ENCODE measurements around the gene PTPRD. TPM values are rescaled to one million over a fixed set of nuclear protein-coding genes. Genes with fewer than 3 reads are reported as not detected.

Gene PTPRD
- total RNA-seq, 1 donor = 26.3 TPM

GRCh38 chr9:9556865-9557803, 1055.7 kb downstream of the PTPRD start:
- no peak overlapping the region for H3K4me3 ChIP-seq (ENCODE audit: low read depth, low read length)
- DNase-seq (ENCODE audit: low read depth) = no peak
- TF ChIP-seq CTCF (IDR thresholded peaks at IDR 0.05; ENCODE audit: insufficient read depth, low read depth, low read length) = no peak

- no peak for TF ChIP-seq CTCF (IDR thresholded peaks at IDR 0.05; ENCODE audit: insufficient read depth, low read depth, low read length)
- no peak overlapping the region for H3K4me3 ChIP-seq (ENCODE audit: low read depth, low read length)
- no peak for DNase-seq (ENCODE audit: low read depth)
Measured at GRCh38 chr9:9552665-9553064, 1060.1 kb downstream of the PTPRD start.

- DNase-seq (ENCODE audit: low read depth) = no peak
- no peak for TF ChIP-seq CTCF (IDR thresholded peaks at IDR 0.05; ENCODE audit: insufficient read depth, low read depth, low read length)
- no peak overlapping the region for H3K4me3 ChIP-seq (ENCODE audit: low read depth, low read length)
Measured at GRCh38 chr9:9538766-9539165, 1074.0 kb downstream of the PTPRD start.

- no peak for TF ChIP-seq CTCF (IDR thresholded peaks at IDR 0.05; ENCODE audit: insufficient read depth, low read depth, low read length)
- H3K4me3 ChIP-seq (ENCODE audit: low read depth, low read length) = no peak overlapping the region
- no peak for DNase-seq (ENCODE audit: low read depth)
Measured at GRCh38 chr9:9538356-9538755, 1074.4 kb downstream of the PTPRD start.

- no peak for DNase-seq (ENCODE audit: low read depth)
- H3K4me3 ChIP-seq (ENCODE audit: low read depth, low read length) = no peak overlapping the region
- no peak for TF ChIP-seq CTCF (IDR thresholded peaks at IDR 0.05; ENCODE audit: insufficient read depth, low read depth, low read length)
Measured at GRCh38 chr9:9536523-9536922, 1076.3 kb downstream of the PTPRD start.

GRCh38 chr9:9523476-9524139, 1089.2 kb downstream of the PTPRD start:
- DNase-seq (ENCODE audit: low read depth) = no peak
- TF ChIP-seq CTCF (IDR thresholded peaks at IDR 0.05; ENCODE audit: insufficient read depth, low read depth, low read length) = no peak
- no peak overlapping the region for H3K4me3 ChIP-seq (ENCODE audit: low read depth, low read length)

All from fibroblast of villous mesenchyme (primary cell).